ENCODE results near the gene TMEM108.

The TMEM108 gene

GRCh38 chr3:133374708-133375402 lies 336.7 kb downstream of the TMEM108 start:
- DNase-seq (ENCODE audit: low read depth, low spot score) = no peak
- no peak overlapping the region for H3K27ac ChIP-seq

- no peak overlapping the region for H3K27ac ChIP-seq
- DNase-seq (ENCODE audit: low read depth, low spot score) = no peak
These were observed 337.2 kb downstream of the TMEM108 start for GRCh38 chr3:133375403-133375745.

GRCh38 chr3:133376810-133377209 lies 338.6 kb downstream of the TMEM108 start:
- no peak overlapping the region for H3K27ac ChIP-seq
- no peak for DNase-seq (ENCODE audit: low read depth, low spot score)

GRCh38 chr3:133377396-133377795 lies 339.2 kb downstream of the TMEM108 start:
- no peak overlapping the region for H3K27ac ChIP-seq
- DNase-seq (ENCODE audit: low read depth, low spot score) = no peak

- H3K27ac ChIP-seq = no peak overlapping the region
- DNase-seq (ENCODE audit: low read depth, low spot score) = no peak
These were observed 341.7 kb downstream of the TMEM108 start for GRCh38 chr3:133379926-133380325.

GRCh38 chr3:133380481-133381225 lies 342.5 kb downstream of the TMEM108 start:
- no peak overlapping the region for H3K27ac ChIP-seq
- DNase-seq (ENCODE audit: low read depth, low spot score) = no peak

GRCh38 chr3:133381346-133382109 lies 343.3 kb downstream of the TMEM108 start:
- DNase-seq (ENCODE audit: low read depth, low spot score) = no peak
- H3K27ac ChIP-seq = no peak overlapping the region

- no peak overlapping the region for H3K27ac ChIP-seq
- peak; percentile 73 for DNase-seq (ENCODE audit: low read depth, low spot score)
These were observed 345.0 kb downstream of the TMEM108 start for GRCh38 chr3:133383175-133383574.

- no peak overlapping the region for H3K27ac ChIP-seq
- DNase-seq (ENCODE audit: low read depth, low spot score) = no peak
These were observed 345.6 kb downstream of the TMEM108 start for GRCh38 chr3:133383741-133384140.

- no peak for DNase-seq (ENCODE audit: low read depth, low spot score)
- H3K27ac ChIP-seq = no peak overlapping the region
These were observed 346.3 kb downstream of the TMEM108 start for GRCh38 chr3:133384331-133385027.

- H3K27ac ChIP-seq = no peak overlapping the region
- DNase-seq (ENCODE audit: low read depth, low spot score) = no peak
These were observed 348.7 kb downstream of the TMEM108 start for GRCh38 chr3:133386876-133387275.

- no peak for DNase-seq (ENCODE audit: low read depth, low spot score)
- H3K27ac ChIP-seq = no peak overlapping the region
These were observed 349.1 kb downstream of the TMEM108 start for GRCh38 chr3:133387341-133387740.

GRCh38 chr3:133388696-133389395 lies 350.7 kb downstream of the TMEM108 start:
- DNase-seq (ENCODE audit: low read depth, low spot score) = no peak

GRCh38 chr3:133390715-133391114 lies 352.5 kb downstream of the TMEM108 start:
- DNase-seq (ENCODE audit: low read depth, low spot score) = no peak
- H3K27ac ChIP-seq = no peak overlapping the region

More at GRCh38 chr3:133388696-133389395, 350.7 kb downstream of the TMEM108 start:
- H3K27ac ChIP-seq = no peak overlapping the region

- peak; percentile 33 for DNase-seq (ENCODE audit: low read depth, low spot score)
- H3K27ac ChIP-seq = no peak overlapping the region
These were observed 355.0 kb downstream of the TMEM108 start for GRCh38 chr3:133393204-133393603.

- DNase-seq (ENCODE audit: low read depth, low spot score) = no peak
- H3K27ac ChIP-seq = no peak overlapping the region
These were observed 355.7 kb downstream of the TMEM108 start for GRCh38 chr3:133393691-133394474.

GRCh38 chr3:133394561-133395311 lies 356.5 kb downstream of the TMEM108 start:
- no peak overlapping the region for H3K27ac ChIP-seq
- no peak for DNase-seq (ENCODE audit: low read depth, low spot score)

- H3K27ac ChIP-seq = no peak overlapping the region
- no peak for DNase-seq (ENCODE audit: low read depth, low spot score)
These were observed 358.7 kb downstream of the TMEM108 start for GRCh38 chr3:133396906-133397305.
